DMS153 (cell line): ENCODE measurements around the gene LBX2.
"Not testable (repeated sequence)": the region's sequence is repeated elsewhere in the genome, so short reads cannot be mapped to it uniquely, and the experiment has no call there.

ENCODE experiments used
- DNase-seq: peaks from one replicate; lab custom pipeline; 2025; lab: John Stamatoyannopoulos, UW

LBX2 gene

DNA sequence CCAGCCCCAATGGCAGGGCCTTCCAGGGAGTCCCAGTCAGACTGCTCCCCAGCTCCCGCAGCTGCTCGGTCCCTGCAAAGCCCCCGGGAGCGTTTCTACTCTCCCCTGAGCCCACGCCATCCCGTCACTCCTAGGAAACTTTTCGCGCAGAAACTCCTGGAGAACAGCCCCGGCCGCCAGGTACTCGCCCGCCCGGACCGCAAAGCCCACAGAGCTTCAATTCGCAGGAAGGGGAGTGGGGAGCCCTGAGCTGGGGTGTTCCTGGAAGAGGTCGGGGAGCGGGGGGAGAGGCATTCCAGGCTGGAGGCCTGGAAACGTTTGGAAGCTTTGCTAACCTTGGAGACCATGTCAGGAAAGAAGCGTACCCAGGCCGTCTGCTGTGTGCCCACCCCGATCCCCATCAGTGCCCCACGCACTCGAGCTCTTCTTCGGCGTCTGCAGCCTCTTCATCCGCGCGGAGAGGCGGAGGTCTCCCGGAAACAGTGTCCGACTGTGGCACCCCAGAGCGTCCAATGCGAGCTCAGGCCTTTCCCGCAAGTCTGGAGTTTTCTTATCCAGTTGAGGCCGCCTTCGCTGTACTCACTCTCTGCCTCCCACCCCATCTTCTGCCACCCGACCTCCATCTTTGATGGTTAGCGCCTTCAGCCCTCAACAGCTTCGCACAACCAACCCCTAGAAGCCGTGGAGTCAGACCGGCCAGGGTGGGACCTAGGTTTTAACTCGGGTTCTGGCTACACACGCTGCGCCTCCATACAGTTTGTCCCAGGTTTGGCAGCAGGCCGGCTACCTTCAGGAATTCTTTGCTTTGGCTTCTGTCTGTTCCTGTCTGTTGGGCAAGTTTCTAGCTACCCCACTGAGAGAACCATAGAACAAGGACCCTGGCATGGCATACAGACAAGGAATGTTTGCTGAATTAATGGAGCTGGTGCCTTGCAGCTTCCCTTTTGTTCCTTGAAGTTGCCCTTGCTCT, 4.4 kb upstream of the LBX2 start:
- DNase-seq: no peak

DNA sequence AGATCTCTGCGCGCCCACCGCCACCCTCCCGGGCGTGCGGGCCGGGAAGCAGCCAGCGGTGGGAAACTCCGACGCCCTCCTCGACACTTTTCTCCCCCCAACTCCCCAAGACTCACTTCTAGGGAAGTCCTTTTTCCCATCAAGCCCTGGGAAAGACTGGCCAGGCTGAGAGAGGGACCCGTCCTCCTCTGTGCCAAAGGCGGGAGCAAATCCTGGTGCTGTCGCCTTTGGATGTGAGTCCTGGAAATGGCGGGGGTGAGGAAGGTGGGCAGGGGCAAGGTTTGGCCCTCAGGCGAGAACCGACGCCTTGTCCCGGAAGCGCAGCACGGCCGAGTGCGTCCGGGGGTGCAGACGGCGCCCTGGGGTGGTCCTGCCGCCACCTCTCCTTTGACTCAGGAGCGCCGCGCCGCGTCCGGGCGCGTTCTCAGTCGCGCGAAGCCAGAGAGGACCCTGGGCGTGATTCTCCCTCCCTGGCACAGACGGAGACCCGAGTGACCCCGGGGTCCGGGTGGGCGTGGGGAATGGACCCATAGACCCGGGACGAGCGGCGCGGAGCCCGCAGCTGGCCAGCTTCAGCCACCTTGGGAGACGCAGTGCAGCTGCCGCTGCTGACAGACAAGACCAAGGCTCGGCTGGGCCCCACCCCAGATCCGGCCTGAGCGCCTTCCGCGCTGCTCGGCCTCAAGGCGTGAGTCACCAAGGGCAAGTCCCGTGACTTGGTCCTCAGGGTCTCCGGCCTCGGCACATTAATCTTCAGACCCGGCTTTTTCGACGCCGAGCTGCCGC, 3.5 kb upstream of the LBX2 start:
- no peak for DNase-seq

DNA sequence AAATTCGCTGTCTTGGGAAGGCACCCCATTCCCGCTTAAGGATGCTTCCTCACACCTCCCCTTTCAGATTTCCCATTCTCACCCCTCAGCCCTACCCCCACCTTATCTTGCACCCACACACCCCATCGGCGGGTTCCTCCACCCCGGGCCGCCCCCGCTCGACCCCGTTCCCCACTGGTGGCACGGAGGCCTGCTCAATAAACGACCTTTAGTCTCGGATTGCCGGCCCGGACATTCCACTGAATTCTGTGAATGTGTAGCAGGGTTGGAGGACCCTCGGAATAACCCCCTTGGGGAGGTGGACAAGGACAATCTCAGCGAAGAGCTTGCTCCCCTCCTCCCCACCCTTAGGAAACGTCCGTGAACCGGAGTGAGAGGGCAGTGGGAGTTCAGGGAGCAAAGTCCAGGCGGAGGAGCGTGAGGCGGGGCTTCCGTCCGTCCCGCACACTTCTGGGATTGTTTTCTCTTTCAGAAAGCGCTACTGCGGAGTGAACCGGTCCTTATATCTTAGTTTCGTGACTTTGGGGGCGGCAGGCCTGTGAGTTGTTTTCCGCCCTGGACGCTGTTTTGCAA, 2.8 kb upstream of the LBX2 start:
- DNase-seq: no peak

DNA sequence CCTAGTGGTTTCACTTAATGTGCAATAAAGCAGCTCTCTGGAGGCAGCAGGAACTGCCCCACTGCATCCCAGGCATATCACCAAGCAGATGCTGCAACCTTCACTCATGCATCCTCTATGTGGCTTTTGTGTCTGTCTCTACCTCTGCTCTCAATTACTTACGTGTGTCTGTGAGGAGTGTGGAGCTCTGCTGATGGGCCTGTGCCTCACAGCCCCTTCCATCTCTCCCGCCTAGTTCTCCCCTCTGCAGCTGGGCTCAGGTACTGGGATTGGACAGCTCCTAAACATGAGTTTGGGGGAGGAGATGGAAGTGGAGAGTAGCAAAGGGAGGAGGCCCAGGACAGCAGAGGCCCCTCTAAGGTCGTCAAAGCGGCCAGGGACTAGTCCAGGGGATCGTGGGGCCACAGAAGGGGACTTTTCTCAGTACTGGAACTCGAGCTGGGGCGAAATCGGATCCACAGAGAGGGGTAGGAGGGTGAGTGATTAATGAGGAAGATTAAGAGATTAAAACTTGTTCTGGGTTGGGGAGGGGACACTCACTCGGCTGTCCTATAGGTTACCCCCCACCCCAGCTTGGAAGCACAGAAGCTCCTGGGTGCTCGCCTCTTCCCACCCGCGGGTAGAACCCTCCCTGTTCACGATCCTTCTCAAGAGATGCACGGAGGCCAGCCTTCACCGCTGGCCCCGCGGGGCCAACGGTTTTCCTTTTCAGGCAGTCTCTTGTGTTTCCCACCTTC, 2.1 kb upstream of the LBX2 start:
- no peak for DNase-seq

DNA sequence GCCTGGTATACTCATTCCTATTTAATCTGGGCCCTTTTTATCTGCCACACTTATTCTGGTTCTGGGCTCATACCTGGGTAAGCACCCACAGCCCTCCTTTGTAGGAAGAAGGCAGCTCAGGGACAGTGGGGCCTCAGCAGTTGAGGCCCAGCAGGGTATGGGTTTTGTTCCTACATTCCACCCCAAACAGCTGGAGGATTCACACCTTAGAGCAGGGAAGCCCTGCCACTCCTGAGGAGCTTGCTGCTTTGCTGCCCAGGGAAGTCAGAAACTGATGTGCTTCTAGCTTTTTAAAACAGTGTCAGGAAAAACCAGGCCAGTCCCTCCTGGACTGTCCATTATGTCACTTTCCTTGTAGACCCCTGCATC, 1.2 kb upstream of the LBX2 start:
- DNase-seq: no peak

DNA sequence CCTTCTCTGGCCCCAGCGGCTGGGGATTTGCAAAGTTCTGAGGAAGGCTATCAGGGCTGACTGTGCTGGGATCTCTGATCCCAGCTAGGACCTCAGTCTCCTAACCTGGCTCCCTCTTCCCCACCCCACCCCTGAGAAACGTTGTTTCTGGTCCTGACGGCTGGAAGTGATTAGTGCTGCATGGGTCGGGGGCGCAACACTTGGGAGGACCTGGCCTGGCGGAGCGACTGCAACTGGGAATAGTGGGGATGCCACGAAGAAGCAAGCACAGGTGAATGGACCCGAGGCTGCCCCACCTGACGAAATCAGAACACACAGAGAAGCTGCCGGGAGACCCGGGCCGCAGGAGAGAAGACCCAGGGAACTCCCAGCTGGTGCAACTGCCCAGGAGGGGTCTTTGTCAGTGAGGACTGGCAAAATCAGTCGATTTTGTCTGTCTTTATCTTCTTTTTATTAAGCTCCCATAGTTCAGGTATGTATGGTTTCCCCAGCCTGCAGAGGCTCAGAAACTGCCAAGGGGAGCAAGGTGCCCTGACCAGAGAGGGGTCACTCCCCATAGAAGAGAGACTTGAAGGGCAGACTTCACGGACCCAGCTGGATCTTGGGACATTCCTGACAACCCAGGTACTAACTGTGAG, 656 bp upstream of the LBX2 start:
- DNase-seq: no peak

DNA sequence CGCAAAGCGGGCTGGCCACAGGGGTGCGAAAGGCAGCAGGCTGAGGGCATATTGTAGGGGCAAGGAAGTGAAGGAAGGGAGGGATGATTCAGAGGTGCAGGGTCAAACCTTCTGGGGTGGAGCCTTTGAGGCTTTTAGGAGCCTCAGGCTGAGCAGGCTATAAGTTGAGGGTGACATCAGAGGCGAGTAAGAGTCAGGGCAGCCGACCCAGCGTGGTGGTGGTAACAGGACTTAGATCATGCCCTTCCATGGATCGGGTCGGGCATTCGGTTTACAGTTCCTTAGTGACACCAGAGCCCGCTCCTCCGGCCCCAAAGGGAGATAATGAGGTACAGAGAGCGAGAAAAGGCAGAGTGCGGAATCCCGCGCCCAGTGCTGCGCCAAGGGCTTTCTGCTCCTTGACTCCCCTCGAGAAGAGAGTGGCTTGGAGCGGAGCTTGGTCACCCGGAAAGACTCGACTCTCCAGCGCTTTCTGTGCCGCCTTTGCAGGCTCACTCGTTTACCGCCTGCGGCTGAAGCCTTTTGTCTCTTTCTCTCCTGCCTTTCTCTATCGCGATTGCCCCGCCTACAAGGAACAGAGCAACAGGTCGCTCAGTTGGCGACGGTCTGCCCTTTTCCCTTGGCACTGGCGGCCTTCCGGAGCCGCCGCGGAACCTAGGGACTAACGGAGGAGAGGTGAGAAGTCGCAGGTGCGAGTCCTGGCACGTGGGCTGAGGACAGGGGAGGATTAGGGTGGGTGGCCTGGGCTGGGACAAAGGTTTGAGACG, 720 bp downstream of the LBX2 start:
- no peak for DNase-seq

DNA sequence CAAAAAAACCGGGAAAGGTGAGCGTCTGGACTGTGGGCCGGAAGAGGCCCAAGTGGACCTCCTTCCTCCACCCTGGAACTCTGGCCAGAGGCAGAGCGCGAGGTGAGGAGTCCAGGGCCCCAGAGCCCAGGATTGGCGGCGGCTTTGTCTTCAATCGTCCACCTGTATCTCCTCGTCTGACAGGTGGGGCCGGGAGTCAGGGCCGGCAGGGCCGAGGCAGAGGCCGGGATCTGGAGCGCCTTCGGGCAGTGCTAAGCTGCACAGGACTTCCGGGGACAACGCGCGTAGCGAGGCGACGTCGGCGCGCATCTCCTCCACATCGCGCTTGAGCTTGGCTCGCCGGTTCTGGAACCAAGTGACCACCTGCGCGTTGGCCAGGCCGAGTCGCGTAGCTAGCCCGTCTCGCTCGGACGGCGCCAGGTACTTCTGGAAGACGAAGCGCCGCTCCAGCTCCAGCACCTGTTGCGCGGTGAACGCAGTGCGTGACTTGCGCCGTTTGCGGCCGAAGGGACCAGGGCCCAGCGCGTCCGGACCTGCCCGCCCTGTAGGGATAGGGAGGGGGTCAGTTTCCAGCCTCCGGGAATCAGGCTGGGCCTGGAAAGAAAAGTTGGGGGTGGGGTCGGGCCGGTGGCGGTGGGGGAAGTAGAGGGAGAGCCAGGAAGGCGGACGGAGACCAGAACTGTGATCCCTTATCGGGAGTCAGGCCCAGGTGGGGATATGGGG, 1.5 kb downstream of the LBX2 start:
- no peak for DNase-seq

DNA sequence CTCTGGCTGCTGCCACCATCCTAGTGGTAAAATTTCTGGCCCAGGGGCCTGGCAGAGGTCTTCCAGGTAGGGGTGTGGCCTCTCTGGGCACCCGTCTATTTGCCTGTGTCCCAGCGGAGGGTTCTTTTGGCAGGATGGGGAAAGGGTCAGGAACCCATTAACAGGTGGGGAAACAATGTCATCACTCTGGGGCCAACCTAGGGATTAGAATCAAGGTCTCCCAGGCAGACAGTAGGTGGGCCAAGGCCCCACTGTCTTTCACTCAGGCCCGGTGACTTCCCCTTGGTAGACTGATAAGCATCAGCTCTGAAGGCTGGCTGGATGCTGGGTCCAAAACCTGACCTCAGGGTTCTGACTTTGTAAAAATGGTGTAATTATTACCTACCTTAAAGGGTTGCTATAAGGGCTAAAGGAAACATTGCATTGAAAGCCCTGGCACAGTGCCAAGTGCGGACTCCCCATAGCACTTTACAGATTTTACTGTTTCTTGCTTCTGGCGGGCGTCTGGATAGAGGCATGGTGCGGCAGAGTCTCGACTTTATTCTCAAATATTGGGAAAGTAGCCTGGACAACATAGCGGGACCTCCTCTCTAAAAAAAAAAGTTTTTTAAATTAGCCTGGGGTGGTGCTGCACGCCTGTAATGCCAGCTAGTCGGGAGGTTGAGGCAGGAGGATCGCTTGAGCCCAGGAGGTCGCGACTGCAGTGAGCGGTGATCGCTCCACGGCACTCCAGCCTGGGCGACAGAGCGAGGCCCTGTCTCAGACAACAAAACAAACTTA, 2.2 kb downstream of the LBX2 start:
- no peak for DNase-seq

DNA sequence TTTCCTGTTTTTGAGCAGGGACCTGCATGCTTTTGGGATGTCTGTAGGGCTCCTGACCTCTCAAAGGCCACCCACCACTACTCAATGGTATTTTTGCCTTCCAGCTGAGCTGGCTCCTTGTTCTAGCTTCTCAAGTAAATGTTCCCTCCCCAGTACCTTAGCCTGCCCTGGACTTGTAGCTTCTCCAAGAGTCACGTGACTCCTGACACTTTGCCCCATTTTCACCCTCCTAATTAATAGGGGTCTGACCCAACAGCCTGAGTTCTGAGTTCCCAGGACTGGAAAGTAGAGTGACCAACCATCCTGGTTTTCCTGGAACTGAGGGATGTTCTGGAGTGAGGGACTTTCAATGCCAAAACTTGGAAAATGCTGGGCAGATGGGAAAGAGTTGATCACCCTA, 4.0 kb downstream of the LBX2 start:
- DNase-seq: no peak

DNA sequence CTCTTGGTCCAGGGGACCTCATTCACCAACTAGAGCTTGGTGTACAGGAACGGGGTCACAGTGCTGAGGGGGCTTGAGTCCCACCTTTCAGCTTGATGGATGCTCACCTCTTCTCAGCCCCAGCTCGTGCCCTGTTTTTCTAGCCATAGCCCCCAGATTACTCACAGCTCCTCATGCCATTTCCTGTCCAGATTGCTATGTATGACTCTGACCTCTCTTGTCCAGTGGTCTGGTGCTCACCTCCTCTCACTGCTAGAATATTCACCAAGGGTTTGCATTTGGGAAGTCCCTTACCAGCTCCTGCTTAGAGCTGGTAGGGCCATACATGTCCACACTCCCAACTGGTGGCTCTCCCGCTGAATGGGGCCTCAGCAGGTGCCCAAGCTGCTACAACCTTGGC, 5.9 kb downstream of the LBX2 start:
- DNase-seq: no peak

DNA sequence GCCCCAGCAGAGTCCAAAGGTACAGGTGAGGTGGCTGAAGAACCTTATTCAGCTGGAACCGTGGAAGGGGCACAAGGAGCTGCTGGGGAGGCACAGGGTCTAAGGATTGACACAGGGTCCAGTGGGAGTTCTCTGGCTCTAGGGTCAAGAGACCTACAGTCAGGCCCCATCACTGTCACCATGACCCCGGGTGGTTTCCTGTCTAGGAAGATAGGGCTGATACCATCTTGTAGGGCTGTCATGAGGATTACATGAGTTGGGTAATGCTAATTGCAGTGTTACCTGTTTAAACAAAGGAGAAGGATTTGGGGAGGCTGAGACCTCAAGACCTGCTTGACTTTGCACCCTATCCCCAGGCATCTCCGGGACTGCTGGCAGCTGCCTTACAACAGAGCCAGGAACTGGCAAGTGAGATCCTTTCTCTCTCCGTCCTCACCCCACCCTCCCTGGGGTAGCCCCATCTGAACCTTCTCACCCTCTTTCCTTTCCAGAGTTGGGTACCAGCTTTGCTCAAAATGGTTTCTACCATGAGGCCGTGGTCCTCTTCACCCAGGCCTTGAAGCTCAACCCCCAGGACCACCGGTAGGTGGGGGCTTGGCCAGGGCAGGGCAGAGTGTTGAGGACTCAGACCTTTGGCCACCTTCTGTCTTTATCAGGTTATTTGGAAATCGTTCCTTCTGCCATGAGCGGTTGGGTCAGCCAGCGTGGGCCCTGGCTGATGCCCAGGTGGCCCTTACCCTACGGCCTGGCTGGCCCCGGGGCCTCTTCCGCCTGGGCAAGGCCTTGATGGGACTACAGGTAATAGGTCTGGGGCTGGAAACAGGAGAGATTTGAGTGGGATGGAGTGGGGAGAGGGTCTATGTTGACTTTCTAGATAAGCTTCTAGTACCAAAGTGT, 7.5 kb downstream of the LBX2 start:
- no peak for DNase-seq

DNA sequence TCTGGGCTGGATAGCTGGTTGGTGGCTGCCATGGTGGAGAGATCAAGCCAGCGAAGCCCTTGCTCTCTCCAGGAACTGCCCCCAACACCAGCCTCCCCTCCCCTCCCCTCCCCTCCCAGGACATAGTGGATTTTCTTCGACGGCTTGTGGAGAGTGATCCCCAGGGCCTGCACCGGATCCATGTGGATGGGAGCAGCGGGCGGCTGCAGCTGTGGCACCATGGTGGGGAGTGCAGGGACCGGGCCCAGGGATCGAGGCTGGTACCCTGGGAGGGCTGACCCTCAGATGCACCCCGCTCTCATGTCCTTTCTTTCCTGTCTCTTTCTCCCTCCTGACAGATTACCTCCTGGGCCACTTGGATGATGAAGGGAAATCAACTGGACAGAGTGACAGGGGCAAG, 9.5 kb downstream of the LBX2 start:
- no peak for DNase-seq

DNA sequence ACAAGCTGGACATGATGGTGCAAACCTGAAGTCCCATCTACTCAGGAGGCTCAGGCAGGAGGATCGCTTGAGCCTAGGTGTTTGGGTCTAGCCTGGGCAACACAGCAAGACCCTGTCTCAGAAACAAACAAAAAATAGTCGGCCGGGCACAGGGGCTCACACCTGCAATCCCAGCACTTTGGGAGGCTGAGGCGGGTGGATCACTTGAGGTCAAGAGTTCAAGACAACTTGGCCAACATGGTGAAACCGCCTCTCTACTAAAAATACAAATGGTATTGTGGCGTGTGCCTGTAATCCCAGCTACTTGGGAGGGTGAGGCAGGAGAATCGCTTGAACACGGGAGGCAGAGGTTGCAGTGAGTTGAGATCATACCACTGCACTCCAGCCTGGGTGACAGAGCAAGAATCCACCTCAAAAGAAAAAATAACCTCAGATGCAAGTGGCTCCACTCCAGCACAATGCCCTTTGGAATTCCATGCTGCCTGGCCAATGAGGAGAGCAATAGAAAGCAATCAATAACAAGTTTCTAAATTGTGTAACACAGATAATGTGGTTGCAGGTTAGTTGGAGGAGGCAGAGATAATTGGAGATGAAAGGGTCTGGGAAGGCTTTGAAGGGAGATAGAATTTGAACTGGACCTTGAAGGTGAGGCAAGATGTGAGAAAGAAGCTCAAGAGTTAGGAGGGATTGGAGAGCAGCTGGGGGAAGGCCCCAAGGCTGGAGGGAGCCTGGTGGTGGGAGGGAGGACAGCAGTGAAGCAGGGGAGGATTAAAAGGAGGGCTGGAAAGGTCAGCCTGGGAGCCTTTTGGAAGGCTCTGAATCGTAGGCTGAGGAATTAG, 10.5 kb downstream of the LBX2 start:
- DNase-seq: no peak

DNA sequence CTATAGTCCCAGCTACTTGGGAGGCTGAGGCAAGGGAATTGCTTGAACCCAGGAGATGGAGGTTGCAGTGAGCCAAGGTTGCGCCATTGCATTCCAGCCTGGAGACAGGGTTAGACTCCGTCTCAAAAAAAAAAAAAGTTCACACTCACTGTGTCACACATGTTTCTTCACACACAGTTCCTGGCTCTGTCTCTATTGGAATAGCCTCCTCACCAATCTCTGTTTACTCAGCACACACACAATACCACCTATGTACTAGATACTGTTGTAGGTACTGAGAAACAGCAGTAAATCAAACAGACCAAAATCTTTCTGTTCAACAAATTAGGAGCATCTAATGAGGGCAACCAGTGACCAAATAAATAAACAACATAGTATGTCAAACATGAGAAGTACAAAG, 13.3 kb downstream of the LBX2 start:
- DNase-seq: no peak

DNA sequence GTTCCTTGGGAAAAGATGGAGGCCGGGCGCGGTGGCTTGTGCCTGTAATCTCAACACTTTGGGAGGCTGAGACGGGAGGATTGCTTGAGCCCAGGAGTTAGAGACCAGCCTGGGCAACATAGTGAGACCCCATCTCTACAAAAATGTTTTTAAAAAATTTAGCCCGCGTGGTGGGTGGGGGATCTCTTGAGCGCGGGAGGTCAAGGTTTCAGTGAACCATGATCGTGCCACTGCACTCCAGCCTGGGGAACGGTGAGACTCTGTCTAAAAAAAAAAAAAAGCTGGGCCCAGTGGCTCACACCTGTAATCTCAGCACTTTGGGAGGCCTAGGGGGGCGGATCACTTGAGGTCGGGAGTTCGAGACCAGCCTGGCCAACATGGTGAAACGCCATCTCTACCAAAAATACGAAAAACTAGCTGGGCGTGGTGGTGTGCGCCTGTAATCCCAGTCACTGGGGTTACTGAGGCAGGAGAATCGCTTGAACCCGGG, 15.7 kb downstream of the LBX2 start:
- DNase-seq: not testable (repeated sequence)
